ENCODE results near the gene MICB. TPM values are rescaled to one million over a fixed set of nuclear protein-coding genes. Genes with fewer than 3 reads are reported as not detected.

MICB gene
- total and polyA plus RNA-seq, 9 of the 15 experiments (the other 6 are each of a cell fraction or from before 2014, with no cell fraction given), result 13.3 to 34.5 (median 19.8) TPM

DNA sequence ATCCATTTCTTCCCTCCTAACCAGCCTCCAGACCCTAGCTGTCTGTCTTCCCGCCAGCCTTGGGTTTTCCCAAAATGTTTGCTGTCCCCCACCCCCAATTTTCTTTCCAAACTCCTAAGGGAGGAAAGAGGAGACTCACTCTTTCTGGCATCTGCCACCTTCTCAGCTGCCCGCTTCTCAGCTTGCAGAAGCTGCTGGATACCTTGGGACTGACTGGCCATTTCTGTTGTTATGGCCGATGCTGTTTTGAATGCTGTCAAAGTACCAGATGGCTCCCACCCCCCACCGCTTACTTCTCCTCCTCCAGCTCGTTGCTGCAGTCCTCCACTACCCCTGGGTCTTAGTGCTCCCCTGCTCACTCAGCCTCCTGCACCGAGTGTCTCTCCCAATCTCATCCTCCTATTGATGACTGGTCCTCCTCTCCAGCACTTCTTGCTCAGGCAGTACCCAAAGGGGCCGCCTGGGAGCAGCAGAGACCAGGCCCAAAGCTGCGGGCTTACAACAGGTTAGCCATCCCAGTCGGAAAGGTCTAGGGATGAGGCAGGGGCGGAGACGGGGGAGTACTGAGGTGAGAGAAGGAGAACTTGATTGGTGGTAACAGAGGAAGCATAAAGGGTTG lies 48.5 kb downstream of the MICB start, which contains the start of gene ATP6V1G2 (continued):
- TF ChIP-seq BCLAF1 (IDR thresholded peaks at IDR 0.05; ENCODE audit: borderline replicate concordance in 1 of 2, control insufficient read depth in 1 of 2, low read depth in 2 of 2, low read length in 1 of 2) (0 out of 4 replicates have a peak, but pooled peaks of 1 of the 2 experiments have one; percentile 35), SOX6 (IDR thresholded peaks at IDR 0.05) (peak; percentile 56; the same call in 1 of the 2 replicates), TBP (optimal IDR thresholded peaks at IDR 0.05; ENCODE audit: low read depth, low read length) (peak; percentile 30), HCFC1 (IDR thresholded peaks at IDR 0.05; ENCODE audit: low read depth, low read length) (peak; percentile 50; the same call in 1 of the 2 replicates), REST (IDR thresholded peaks at IDR 0.05; ENCODE audit: borderline replicate concordance) (peak; percentile 92), REST (CRISPR knock-in tag; IDR thresholded peaks at IDR 0.05; ENCODE audit: low read depth) (no peak), C11orf30 (IDR thresholded peaks at IDR 0.05; ENCODE audit: low read depth) (0 out of 2 replicates have a peak, but pooled peaks have one; percentile 7), RBM39 (optimal IDR thresholded peaks at IDR 0.05; ENCODE audit: low read depth, low read length) (peak; percentile 82), CREM (IDR thresholded peaks at IDR 0.05; ENCODE audit: low read depth) (peak; percentile 67), NR2C1 (IDR thresholded peaks at IDR 0.05) (no peak), NR2C1 (tag; IDR thresholded peaks at IDR 0.05) (no peak)
- TF ChIP-seq, protein P1, sequence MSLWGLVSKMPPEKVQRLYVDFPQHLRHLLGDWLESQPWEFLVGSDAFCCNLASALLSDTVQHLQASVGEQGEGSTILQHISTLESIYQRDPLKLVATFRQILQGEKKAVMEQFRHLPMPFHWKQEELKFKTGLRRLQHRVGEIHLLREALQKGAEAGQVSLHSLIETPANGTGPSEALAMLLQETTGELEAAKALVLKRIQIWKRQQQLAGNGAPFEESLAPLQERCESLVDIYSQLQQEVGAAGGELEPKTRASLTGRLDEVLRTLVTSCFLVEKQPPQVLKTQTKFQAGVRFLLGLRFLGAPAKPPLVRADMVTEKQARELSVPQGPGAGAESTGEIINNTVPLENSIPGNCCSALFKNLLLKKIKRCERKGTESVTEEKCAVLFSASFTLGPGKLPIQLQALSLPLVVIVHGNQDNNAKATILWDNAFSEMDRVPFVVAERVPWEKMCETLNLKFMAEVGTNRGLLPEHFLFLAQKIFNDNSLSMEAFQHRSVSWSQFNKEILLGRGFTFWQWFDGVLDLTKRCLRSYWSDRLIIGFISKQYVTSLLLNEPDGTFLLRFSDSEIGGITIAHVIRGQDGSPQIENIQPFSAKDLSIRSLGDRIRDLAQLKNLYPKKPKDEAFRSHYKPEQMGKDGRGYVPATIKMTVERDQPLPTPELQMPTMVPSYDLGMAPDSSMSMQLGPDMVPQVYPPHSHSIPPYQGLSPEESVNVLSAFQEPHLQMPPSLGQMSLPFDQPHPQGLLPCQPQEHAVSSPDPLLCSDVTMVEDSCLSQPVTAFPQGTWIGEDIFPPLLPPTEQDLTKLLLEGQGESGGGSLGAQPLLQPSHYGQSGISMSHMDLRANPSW (CRISPR knock-in tag; IDR thresholded peaks at IDR 0.05), result 0 out of 2 replicates have a peak, but pooled peaks have one; percentile 50
- TF ChIP-seq, protein P2, sequence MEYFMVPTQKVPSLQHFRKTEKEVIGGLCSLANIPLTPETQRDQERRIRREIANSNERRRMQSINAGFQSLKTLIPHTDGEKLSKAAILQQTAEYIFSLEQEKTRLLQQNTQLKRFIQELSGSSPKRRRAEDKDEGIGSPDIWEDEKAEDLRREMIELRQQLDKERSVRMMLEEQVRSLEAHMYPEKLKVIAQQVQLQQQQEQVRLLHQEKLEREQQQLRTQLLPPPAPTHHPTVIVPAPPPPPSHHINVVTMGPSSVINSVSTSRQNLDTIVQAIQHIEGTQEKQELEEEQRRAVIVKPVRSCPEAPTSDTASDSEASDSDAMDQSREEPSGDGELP (CRISPR knock-in tag; IDR thresholded peaks at IDR 0.05; ENCODE audit: borderline replicate concordance), result peak; percentile 39; the same call in 1 of the 2 replicates

All from K562 (cell line).